B cell (primary cell): Measurements from ENCODE around the gene PTPRN2.

ENCODE experiments used
- EZH2 ChIP-seq: IDR thresholded peaks from 2 replicates; pipeline ENCODE4 v1.6.1; 2012; ENCODE audit warnings: borderline replicate concordance, low read depth, mild to moderate bottlenecking, moderate library complexity, low read length; ENCODE audit not compliant: insufficient read depth, poor library complexity, severe bottlenecking
- TF ChIP-seq, protein P1 (sequence below): fragments of 200-600 bp; IDR thresholded peaks from one replicate; pipeline ENCODE4 v1.8.0; 2022; ENCODE audit warnings: antibody characterized with exemption, mild to moderate bottlenecking

DNA sequence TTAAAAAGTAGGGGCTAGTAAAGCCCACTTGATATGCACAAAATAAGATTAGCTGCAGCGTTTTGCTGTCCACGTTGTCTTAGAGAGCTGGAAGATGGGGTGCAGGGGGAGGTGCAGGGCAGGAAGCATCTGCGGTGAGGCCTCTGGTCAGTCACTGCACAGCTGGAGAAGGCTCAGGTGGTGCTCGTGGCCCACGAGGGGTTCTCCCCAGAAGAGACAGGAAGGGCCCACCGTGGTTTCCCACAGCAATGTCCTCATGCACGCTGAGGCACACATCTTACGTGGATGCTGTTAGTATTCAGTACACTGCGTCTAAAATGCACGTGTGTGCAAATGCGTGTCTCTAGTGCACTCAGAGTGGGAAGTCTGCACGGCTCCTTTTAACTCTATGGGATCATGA is 582.1 kb downstream of the PTPRN2 start:
- TF ChIP-seq, protein P1, sequence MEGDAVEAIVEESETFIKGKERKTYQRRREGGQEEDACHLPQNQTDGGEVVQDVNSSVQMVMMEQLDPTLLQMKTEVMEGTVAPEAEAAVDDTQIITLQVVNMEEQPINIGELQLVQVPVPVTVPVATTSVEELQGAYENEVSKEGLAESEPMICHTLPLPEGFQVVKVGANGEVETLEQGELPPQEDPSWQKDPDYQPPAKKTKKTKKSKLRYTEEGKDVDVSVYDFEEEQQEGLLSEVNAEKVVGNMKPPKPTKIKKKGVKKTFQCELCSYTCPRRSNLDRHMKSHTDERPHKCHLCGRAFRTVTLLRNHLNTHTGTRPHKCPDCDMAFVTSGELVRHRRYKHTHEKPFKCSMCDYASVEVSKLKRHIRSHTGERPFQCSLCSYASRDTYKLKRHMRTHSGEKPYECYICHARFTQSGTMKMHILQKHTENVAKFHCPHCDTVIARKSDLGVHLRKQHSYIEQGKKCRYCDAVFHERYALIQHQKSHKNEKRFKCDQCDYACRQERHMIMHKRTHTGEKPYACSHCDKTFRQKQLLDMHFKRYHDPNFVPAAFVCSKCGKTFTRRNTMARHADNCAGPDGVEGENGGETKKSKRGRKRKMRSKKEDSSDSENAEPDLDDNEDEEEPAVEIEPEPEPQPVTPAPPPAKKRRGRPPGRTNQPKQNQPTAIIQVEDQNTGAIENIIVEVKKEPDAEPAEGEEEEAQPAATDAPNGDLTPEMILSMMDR, result no peak
- TF ChIP-seq EZH2, result no peak
